Activated naive CD4-positive, alpha-beta T cell treated with anti-CD3 and anti-CD28 coated beads for 36 hours (primary cell): ENCODE data around the gene BNIP5. TPM values are rescaled to one million over a fixed set of nuclear protein-coding genes. Genes with fewer than 3 reads are reported as not detected.

Experiments
- CTCF ChIA-PET: fragments of 350-600 bp; sonication (Branson Sonifier 250); formaldehyde crosslinking; loops from one replicate; lab custom pipeline; 2021; ENCODE audit warnings: antibody characterized with exemption; lab: Charles Lee
- DNase-seq: peaks from one replicate; pipeline ENCODE4 v3.0.0-alpha.2; 2020
- H3K27ac Mint-ChIP-seq: one replicate; pipeline ENCODE4 v1.8.0; 2021; ENCODE audit warnings: mild to moderate bottlenecking, mixed read lengths
- H3K27me3 Mint-ChIP-seq: one replicate; pipeline ENCODE4 v1.8.0; 2021; ENCODE audit warnings: low read depth, mixed read lengths
- H3K36me3 Mint-ChIP-seq: one replicate; pipeline ENCODE4 v1.8.0; 2021; ENCODE audit warnings: low read depth, mixed read lengths
- H3K4me1 Mint-ChIP-seq: one replicate; pipeline ENCODE4 v1.8.0; 2021; ENCODE audit warnings: low read depth, mixed read lengths
- H3K4me3 Mint-ChIP-seq: one replicate; pipeline ENCODE4 v1.8.0; 2021; ENCODE audit warnings: mild to moderate bottlenecking, moderate library complexity, mixed read lengths
- H3K9me3 Mint-ChIP-seq: one replicate; pipeline ENCODE4 v1.8.0; 2021; ENCODE audit warnings: mixed read lengths
- intact Hi-C: fragments of 100-400 bp; cut with micrococcal nuclease; formaldehyde crosslinking; loops from one replicate; pipeline ENCODE4 v1.15.1; 2023
- total RNA-seq, 2 experiments: library from RNA; stranded (reverse); gene quantifications; one replicate each; pipeline ENCODE4 v1.2.3, GENCODE V29; 2021

BNIP5 gene
- not detected for total RNA-seq

- DNase-seq = peak; percentile 21
- Mint-ChIP-seq H3K9me3 (no peaks in the 10 kb centered on the region), H3K36me3 (no peaks in the 10 kb centered on the region), H3K27ac (peak within 1 kb of the TSS; percentile 8), H3K27me3 (peaks cover 31% of the 10 kb centered on the region), H3K4me1 (peaks cover 11% of the 10 kb centered on the region), H3K4me3 (no peak within 1 kb of the TSS)
- CTCF ChIA-PET = interaction anchor here (1.1 kb wide), 1 partner anchor 21 kb away, joined by 3 read pairs; no protein-coding TSS in a partner anchor
- intact Hi-C loops = no loop called here
Measured at GRCh38 chr6:36336779-36337241, at the start of gene BNIP5. TSS of gene BNIP5 (minus strand) at chr6:36336888. CDS start at chr6:36330690, 6,198 bp downstream.

- Mint-ChIP-seq H3K4me3 (no peak overlapping the region), H3K36me3 (no peaks in the 10 kb centered on the region), H3K9me3 (no peaks in the 10 kb centered on the region), H3K27ac (no peak overlapping the region), H3K4me1 (peaks cover 36% of the 10 kb centered on the region), H3K27me3 (peaks cover 11% of the 10 kb centered on the region)
- intact Hi-C loops = no loop called here
- no peak for DNase-seq
- CTCF ChIA-PET = interaction anchor here (0.7 kb wide), 1 partner anchor 43 kb away, joined by 3 read pairs; no protein-coding TSS in a partner anchor
Measured at GRCh38 chr6:36384095-36384494, 47.4 kb upstream of the BNIP5 start.

- CTCF ChIA-PET = no interaction called here
- Mint-ChIP-seq H3K36me3 (no peaks in the 10 kb centered on the region), H3K4me3 (no peak overlapping the region), H3K4me1 (peaks cover 36% of the 10 kb centered on the region), H3K9me3 (no peaks in the 10 kb centered on the region), H3K27ac (no peak overlapping the region), H3K27me3 (peaks cover 10% of the 10 kb centered on the region)
- intact Hi-C loops = no loop called here
- peak; percentile 35 for DNase-seq
Measured at GRCh38 chr6:36383606-36384005, 46.9 kb upstream of the BNIP5 start.

- Mint-ChIP-seq H3K4me1 (peaks cover 32% of the 10 kb centered on the region), H3K4me3 (no peak overlapping the region)
- CTCF ChIA-PET = no interaction called here
Measured at GRCh38 chr6:36382976-36383375, 46.3 kb upstream of the BNIP5 start.

GRCh38 chr6:36381502-36382389 lies 45.1 kb upstream of the BNIP5 start:
- Mint-ChIP-seq H3K9me3 (no peaks in the 10 kb centered on the region), H3K4me1 (peaks cover 22% of the 10 kb centered on the region), H3K36me3 (no peaks in the 10 kb centered on the region), H3K27ac (peak overlapping the region; percentile 6), H3K27me3 (no peaks in the 10 kb centered on the region), H3K4me3 (no peak overlapping the region)
- DNase-seq = no peak
- CTCF ChIA-PET = interaction anchor here (0.5 kb wide), 1 partner anchor 525 kb away, joined by 3 read pairs; no protein-coding TSS in a partner anchor
- intact Hi-C loops = no loop called here

More at GRCh38 chr6:36382976-36383375, 46.3 kb upstream of the BNIP5 start:
- no peaks in the 10 kb centered on the region for H3K9me3 Mint-ChIP-seq
- no peak for DNase-seq
- no peaks in the 10 kb centered on the region for H3K36me3 Mint-ChIP-seq
- H3K27ac Mint-ChIP-seq = no peak overlapping the region
- intact Hi-C loops = no loop called here
- H3K27me3 Mint-ChIP-seq = peaks cover 4% of the 10 kb centered on the region

GRCh38 chr6:36380166-36380565 lies 43.5 kb upstream of the BNIP5 start:
- H3K27me3 Mint-ChIP-seq = no peaks in the 10 kb centered on the region
- intact Hi-C loops = no loop called here
- CTCF ChIA-PET = no interaction called here
- no peak overlapping the region for H3K4me3 Mint-ChIP-seq
- no peaks in the 10 kb centered on the region for H3K9me3 Mint-ChIP-seq
- peaks cover 13% of the 10 kb centered on the region for H3K4me1 Mint-ChIP-seq
- DNase-seq = no peak
- no peak overlapping the region for H3K27ac Mint-ChIP-seq
- no peaks in the 10 kb centered on the region for H3K36me3 Mint-ChIP-seq

GRCh38 chr6:36378936-36379335 lies 42.2 kb upstream of the BNIP5 start:
- intact Hi-C loops = no loop called here
- Mint-ChIP-seq H3K27ac (no peak overlapping the region), H3K27me3 (no peaks in the 10 kb centered on the region), H3K36me3 (no peaks in the 10 kb centered on the region), H3K4me3 (no peak overlapping the region), H3K9me3 (no peaks in the 10 kb centered on the region), H3K4me1 (peaks cover 10% of the 10 kb centered on the region)
- CTCF ChIA-PET = no interaction called here
- no peak for DNase-seq

GRCh38 chr6:36378243-36378920 lies 41.7 kb upstream of the BNIP5 start:
- no peak overlapping the region for H3K4me3 Mint-ChIP-seq
- H3K4me1 Mint-ChIP-seq = peaks cover 5% of the 10 kb centered on the region
- no peaks in the 10 kb centered on the region for H3K27me3 Mint-ChIP-seq
- intact Hi-C loops = no loop called here
- DNase-seq = no peak
- no peaks in the 10 kb centered on the region for H3K36me3 Mint-ChIP-seq
- CTCF ChIA-PET = no interaction called here
- no peak overlapping the region for H3K27ac Mint-ChIP-seq
- no peaks in the 10 kb centered on the region for H3K9me3 Mint-ChIP-seq

GRCh38 chr6:36377594-36377993 lies 40.9 kb upstream of the BNIP5 start:
- Mint-ChIP-seq H3K4me3 (no peak overlapping the region), H3K36me3 (no peaks in the 10 kb centered on the region), H3K4me1 (peaks cover 2% of the 10 kb centered on the region), H3K27me3 (no peaks in the 10 kb centered on the region), H3K27ac (no peak overlapping the region), H3K9me3 (no peaks in the 10 kb centered on the region)
- intact Hi-C loops = no loop called here
- CTCF ChIA-PET = no interaction called here
- no peak for DNase-seq

GRCh38 chr6:36376742-36377141 lies 40.1 kb upstream of the BNIP5 start:
- CTCF ChIA-PET = no interaction called here
- Mint-ChIP-seq H3K4me3 (no peak overlapping the region), H3K36me3 (no peaks in the 10 kb centered on the region), H3K4me1 (no peaks in the 10 kb centered on the region), H3K27ac (no peak overlapping the region), H3K9me3 (no peaks in the 10 kb centered on the region), H3K27me3 (no peaks in the 10 kb centered on the region)
- intact Hi-C loops = no loop called here
- DNase-seq = no peak

GRCh38 chr6:36376183-36376582 lies 39.5 kb upstream of the BNIP5 start:
- intact Hi-C loops = no loop called here
- H3K9me3 Mint-ChIP-seq = no peaks in the 10 kb centered on the region
- no peak overlapping the region for H3K4me3 Mint-ChIP-seq
- no peaks in the 10 kb centered on the region for H3K36me3 Mint-ChIP-seq
- CTCF ChIA-PET = no interaction called here
- no peaks in the 10 kb centered on the region for H3K4me1 Mint-ChIP-seq
- no peak for DNase-seq
- H3K27ac Mint-ChIP-seq = no peak overlapping the region
- no peaks in the 10 kb centered on the region for H3K27me3 Mint-ChIP-seq

- no peaks in the 10 kb centered on the region for H3K9me3 Mint-ChIP-seq
- H3K27ac Mint-ChIP-seq = no peak overlapping the region
- no peak for DNase-seq
- H3K4me1 Mint-ChIP-seq = no peaks in the 10 kb centered on the region
- no peaks in the 10 kb centered on the region for H3K27me3 Mint-ChIP-seq
- intact Hi-C loops = no loop called here
- H3K4me3 Mint-ChIP-seq = no peak overlapping the region
- CTCF ChIA-PET = interaction anchor here (0.9 kb wide), 1 partner anchor 16 kb away, joined by 3 read pairs; no protein-coding TSS in a partner anchor
- H3K36me3 Mint-ChIP-seq = no peaks in the 10 kb centered on the region
Measured at GRCh38 chr6:36375644-36376155, 39.0 kb upstream of the BNIP5 start.
